Non-pigmented ciliary epithelial cell (primary cell): Measurements from ENCODE around the gene HERC3.
A peak's percentile ranks its signal among the peaks of the same experiment; 100 is the strongest.

Source experiments
- DNase-seq: peaks from one replicate; pipeline ENCODE4 v3.0.0-alpha.2; 2010; ENCODE audit warnings: low read depth

The HERC3 gene

GRCh38 chr4:88591787-88592599, at the start of gene HERC3:
TSS of gene HERC3 (plus strand) at chr4:88592480. CDS start at chr4:88605824, 13,344 bp downstream.
- no peak for DNase-seq

- DNase-seq: no peak
Observed at GRCh38 chr4:88549815-88550214, 42.5 kb upstream of the HERC3 start.

- DNase-seq: no peak
Observed at GRCh38 chr4:88567591-88567990, 24.7 kb upstream of the HERC3 start.

GRCh38 chr4:88570001-88570400, 22.3 kb upstream of the HERC3 start:
- no peak for DNase-seq

DNA sequence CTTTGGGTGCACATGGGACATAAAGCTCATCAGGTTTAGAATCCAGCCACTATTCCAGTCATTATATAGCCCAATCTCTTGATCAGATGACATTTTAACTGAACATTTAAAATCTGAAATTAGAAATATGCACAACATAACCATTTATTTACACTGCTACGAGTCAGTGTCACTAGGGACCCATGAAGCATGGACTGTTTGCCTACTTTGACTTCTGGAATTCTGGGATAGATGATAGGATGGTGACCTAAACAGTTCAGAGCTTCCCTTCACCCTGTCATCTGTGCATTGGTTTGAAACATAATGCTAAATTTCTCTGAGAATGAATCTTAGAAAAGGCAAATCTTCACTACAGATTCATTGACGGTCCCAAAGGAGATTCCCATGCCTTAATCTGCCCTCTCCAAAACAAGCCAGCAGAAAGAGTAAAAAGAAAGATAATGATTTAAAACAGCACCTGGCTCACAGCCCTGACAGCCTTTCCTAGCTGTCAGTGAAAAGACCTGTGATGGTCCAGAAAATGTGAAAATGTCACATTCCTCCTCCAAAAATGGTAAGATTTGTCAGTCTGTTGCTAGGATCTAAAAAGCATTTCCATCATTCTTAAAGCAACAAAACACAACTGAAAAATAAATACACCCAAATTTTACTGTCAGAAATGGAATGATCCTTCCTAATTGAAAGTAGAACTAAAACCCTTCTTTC, 18.9 kb upstream of the HERC3 start:
- DNase-seq: no peak

- DNase-seq: no peak
Observed at GRCh38 chr4:88573995-88574394, 18.3 kb upstream of the HERC3 start.

GRCh38 chr4:88575186-88575585, 17.1 kb upstream of the HERC3 start:
- DNase-seq: no peak

DNA sequence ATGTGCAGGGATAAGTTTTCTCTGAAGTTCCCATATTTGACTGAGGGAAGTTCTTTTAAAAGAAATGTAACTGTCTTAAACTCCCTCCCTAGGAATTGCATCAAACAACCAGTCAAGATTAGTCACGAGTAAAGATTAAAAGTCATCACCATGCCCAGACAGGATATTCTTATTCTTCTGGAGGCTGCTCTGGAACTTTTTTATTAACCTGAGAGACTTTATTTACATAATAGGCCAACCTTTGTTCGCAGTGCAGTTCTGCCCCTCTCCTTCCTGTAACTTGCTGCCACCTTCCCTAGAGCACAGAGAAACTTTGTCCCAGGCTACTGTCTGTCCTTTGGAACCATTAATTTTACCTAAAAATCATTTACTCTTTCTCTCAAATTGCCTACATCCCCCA, 9.8 kb upstream of the HERC3 start:
- no peak for DNase-seq

DNA sequence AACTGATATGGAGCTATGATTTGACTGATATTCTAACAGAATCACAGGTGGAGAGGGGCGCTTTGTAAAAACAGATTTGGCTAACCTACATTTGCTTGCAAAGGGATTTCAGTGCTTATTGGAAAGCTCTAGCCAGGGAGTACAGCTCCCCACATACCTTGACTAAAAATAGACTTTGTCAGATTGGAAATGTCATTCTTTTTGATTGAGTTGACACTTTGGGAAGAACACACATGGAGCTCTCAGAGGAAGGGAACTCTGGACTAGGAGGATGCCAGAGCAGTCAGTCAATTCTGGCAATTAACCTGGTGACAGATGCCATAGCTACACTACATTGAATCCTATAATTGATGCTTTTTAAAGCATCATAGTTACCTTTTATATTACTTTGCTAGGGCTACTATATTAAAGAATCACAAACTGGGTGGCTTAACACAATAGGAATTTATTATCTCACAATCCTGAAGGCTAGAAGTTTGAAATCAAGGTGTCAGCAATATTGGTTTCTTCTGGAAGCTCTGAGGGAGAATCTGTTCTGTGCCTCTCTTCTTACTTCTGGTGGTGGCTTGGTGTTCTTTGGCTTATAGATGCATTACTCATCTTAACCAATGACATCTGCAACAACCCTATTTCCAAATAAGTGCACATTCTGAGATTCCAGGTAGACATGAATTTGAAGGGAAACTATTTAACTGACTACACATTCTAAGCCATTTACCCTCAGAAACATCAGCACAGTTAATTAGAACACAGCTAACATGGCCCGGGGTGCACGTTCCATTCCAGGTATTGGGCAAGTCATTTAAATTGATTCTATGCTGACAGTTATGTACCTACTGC, 8.4 kb upstream of the HERC3 start:
- DNase-seq: no peak

GRCh38 chr4:88584471-88584900, 7.8 kb upstream of the HERC3 start:
- no peak for DNase-seq

- no peak for DNase-seq
Observed at GRCh38 chr4:88585917-88586316, 6.4 kb upstream of the HERC3 start.

- no peak for DNase-seq
Observed at GRCh38 chr4:88587306-88587705, 5.0 kb upstream of the HERC3 start.

DNA sequence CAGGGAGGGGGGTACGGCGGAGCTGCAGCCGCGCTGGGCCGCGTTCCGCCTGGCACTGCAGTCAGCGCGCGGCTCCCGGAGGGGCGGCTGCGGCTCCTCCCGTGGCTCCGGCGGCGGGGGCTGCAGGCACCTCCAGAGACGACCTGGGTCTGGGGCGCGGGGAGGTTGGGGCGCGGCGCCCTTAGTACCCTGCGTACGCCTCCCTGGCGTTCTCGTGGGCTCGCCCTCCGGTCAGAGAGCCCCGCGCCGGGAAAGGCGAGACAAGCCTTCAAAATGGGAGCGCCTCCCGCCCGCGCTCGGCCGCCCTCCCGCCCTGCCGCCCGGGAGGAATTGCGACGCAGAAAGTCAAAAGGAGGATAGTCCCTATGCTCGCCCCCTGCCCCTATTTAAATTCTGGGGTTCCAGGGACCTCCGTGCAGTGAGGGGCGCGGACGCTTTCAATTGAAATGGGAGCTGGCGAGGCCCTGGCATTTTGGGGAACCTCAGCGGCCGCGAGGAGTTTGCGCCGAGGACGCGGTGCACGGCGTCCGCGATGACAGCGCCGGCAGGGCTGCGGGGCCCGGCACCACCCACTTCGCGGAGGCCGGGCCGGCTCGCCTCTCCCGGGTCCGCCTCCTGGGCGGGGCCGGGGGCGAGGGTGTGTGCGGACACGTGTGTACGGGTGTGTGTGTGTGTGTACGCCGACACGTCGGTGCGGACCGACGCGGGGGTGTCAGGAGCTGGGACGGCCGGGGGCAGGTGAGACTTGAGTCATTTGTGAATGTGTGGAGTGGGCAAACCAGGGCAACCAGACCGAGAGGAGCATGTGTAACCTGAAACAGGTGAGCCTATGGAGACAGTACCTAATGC, 544 bp downstream of the HERC3 start:
- DNase-seq: no peak

DNA sequence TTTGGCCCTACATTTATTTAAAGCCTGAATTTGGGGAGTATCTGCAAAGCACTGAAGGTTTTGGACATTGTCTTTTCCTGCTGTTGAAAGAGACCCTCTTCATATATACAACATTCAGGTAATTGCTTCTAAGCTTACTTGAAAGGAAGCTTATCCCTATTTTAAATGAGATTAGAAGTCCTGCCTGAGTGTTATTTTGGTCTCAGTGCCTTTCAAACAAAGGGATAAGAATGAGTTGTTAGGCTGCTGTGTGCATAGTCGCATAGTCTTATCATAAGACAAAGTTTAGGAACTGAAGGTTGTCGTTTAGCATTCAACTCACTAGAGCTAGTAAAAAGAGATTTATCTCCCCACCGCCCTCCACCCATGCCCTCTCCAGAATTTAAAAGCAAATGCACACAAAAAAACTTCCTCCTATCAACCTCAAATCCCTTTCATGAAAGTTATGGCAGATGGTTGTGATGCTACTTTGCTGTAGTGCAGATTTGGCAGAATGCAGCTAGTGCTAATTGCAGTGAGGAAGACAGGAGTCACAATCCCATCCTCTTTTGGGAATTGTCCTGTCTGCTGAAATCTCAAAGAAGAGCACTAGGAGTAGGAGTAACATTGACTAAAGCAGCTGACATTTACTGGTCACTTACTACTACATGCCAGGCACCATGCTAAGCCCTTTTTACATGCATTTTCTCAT, 5.8 kb downstream of the HERC3 start:
- no peak for DNase-seq

DNA sequence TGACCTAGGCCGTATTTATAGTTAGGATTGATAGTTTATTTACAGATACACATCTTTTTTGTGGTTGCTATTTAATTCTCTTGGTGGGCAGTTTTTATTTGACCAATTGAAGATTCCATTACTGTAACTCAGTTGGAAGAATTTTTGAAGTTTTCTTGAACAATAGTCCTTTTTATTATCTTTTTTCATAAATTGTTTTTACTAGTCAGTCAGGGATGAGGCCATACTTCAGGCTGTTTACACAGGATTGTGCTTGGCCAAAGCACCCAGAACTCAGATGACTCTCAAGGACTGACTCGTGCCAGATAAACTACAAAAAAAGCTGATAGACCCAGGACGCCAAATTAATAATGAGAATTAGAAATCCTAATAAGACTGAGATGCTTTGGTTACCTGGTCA, 7.0 kb downstream of the HERC3 start:
- no peak for DNase-seq

DNA sequence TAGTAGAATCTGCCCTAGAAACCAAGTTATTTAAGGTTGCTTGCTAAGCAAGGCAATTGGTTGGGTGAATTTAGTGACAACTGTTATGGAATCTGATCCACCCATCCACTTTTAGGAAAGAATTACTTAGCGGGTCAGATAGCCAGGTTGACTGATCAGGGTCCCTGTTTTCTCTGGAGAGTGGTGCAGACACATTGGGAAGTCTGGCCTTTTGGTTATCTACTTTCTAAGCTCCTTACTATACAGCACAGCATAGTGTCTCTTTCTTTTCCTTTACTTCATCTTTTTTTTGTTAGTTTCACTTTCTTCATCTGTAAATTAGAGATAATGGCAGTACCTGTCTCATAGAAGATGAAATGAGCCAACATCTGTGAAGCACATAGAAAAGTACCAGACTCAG, 7.4 kb downstream of the HERC3 start:
- no peak for DNase-seq

GRCh38 chr4:88600176-88600838, 8.0 kb downstream of the HERC3 start:
- DNase-seq: peak; percentile 86

DNA sequence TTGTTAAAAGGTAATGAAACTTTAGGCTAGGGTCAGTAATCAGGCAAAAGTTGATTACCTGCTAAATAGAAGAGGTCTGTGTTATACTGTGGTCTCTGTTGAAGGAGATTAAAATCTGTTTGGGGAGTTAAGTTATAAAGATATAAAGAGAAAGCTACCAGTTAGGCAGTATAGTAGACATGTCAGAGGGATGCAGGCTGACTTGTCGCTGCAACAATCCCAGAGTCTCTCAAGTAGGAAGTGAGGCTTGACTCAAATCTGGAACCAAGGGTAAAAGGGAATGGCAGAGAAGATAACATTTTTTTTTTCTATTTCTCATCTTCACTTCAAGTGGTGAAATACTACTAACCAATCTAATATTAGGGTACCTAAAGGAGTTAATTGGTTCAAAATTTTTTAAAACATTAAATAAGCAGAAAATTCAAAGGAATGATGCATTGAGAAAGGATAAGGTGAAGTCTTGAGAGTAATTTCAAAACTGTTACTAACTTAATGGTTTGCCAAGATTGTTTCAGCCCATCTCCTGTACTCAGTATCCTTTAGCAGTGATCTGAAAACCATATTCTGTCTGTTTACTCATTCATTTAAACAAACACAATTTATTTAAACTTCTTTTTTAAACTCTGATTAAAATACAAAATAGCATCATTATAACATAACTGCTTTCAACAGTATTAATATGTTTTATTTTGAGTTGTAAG, 12.8 kb downstream of the HERC3 start:
- DNase-seq: no peak

GRCh38 chr4:88605736-88606135, 13.5 kb downstream of the HERC3 start:
- no peak for DNase-seq

DNA sequence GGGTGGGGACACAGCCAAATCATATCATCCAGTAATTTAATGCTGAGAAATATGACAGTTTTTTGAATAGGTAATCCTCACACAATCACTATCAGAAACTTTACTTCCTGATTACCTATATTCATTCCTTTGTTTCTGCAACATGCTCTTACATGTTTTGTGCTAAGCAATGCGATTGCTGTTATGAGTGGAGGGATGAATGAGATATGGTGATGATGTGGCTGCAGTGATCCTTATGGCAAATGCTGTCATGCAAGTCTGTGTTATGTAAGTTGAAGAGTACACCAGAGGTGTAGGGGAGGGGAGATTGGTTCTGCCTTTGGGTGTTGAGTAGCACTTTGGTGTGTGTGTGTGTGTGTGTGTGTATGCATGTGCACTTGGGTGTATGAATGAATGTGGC, 14.6 kb downstream of the HERC3 start:
- DNase-seq: no peak
